ENCODE results near the gene BPIFB1. TPM values are rescaled to one million over a fixed set of nuclear protein-coding genes. Genes with fewer than 3 reads are reported as not detected.

Gene BPIFB1
- total RNA-seq, 1 experiment from 2014 or later = 0.10 TPM

- intact Hi-C loops (cut with micrococcal nuclease; ENCODE audit: unreplicated experiment) (no loop called here), in situ Hi-C loops (cut with HindIII; ENCODE audit: low pct_unique_long_range_greater_than_20kb, low sequenced_read_pairs) (no loop called here)
- TF ChIP-seq TCF7L2 (IDR thresholded peaks at IDR 0.05; ENCODE audit: low read depth, low read length) (no peak), POLR2AphosphoS5 (IDR thresholded peaks at IDR 0.05; ENCODE audit: low read depth, low read length) (no peak), SIN3A (IDR thresholded peaks at IDR 0.05; ENCODE audit: borderline replicate concordance, insufficient read depth, low read depth, low read length) (no peak), REST (IDR thresholded peaks at IDR 0.05; ENCODE audit: insufficient read depth in 1 of 2, low read depth in 2 of 2, low read length in 1 of 2) (no peak)
- TF ChIP-seq, protein P1, sequence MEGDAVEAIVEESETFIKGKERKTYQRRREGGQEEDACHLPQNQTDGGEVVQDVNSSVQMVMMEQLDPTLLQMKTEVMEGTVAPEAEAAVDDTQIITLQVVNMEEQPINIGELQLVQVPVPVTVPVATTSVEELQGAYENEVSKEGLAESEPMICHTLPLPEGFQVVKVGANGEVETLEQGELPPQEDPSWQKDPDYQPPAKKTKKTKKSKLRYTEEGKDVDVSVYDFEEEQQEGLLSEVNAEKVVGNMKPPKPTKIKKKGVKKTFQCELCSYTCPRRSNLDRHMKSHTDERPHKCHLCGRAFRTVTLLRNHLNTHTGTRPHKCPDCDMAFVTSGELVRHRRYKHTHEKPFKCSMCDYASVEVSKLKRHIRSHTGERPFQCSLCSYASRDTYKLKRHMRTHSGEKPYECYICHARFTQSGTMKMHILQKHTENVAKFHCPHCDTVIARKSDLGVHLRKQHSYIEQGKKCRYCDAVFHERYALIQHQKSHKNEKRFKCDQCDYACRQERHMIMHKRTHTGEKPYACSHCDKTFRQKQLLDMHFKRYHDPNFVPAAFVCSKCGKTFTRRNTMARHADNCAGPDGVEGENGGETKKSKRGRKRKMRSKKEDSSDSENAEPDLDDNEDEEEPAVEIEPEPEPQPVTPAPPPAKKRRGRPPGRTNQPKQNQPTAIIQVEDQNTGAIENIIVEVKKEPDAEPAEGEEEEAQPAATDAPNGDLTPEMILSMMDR (IDR thresholded peaks at IDR 0.05) = no peak
- BruUV-seq (replicated peaks) = no TSS peak
- H3K36me3 ChIP-seq (ENCODE audit: control insufficient read depth, insufficient read depth, low read length) = no peaks in the 10 kb centered on the region
- H3K4me3 ChIP-seq (ENCODE audit: low read depth in 2 of 2, low read length in 2 of 2) = no peak overlapping the region
- ChIA-PET CTCF (no interaction called here), POLR2A (no interaction called here)
- no peak for DNase-seq (ENCODE audit: low read depth, low spot score)
- peaks cover 5% of the 10 kb centered on the region; the same call in 1 of the 2 replicates for H3K27me3 ChIP-seq (ENCODE audit: control insufficient read depth, insufficient read depth, low read length)
- no peaks in the 10 kb centered on the region for H3K9me3 ChIP-seq (ENCODE audit: control insufficient read depth, insufficient read depth, low read depth, low read length)
- H3K4me1 ChIP-seq (ENCODE audit: control insufficient read depth, insufficient read depth, low read length) = no peaks in the 10 kb centered on the region
- ATAC-seq = no peak
- H3K27ac ChIP-seq (ENCODE audit: low read length) = no peak overlapping the region
These were observed 15.3 kb upstream of the BPIFB1 start for GRCh38 chr20:33267701-33268100.

GRCh38 chr20:33272155-33272873 lies 10.7 kb upstream of the BPIFB1 start:
- in situ Hi-C loops (cut with HindIII; ENCODE audit: low pct_unique_long_range_greater_than_20kb, low sequenced_read_pairs) = no loop called here
- ChIA-PET CTCF (no interaction called here), POLR2A (no interaction called here)
- TF ChIP-seq, protein P1 (IDR thresholded peaks at IDR 0.05) = no peak
- TF ChIP-seq SIN3A (IDR thresholded peaks at IDR 0.05; ENCODE audit: borderline replicate concordance, insufficient read depth, low read depth, low read length) (no peak), REST (IDR thresholded peaks at IDR 0.05; ENCODE audit: insufficient read depth in 1 of 2, low read depth in 2 of 2, low read length in 1 of 2) (no peak), TCF7L2 (IDR thresholded peaks at IDR 0.05; ENCODE audit: low read depth, low read length) (no peak)
- H3K27ac ChIP-seq (ENCODE audit: low read length) = no peak overlapping the region
- intact Hi-C loops (cut with micrococcal nuclease; ENCODE audit: unreplicated experiment) = no loop called here
- H3K4me3 ChIP-seq (ENCODE audit: low read depth in 2 of 2, low read length in 2 of 2) = no peak overlapping the region
- H3K4me1 ChIP-seq (ENCODE audit: control insufficient read depth, insufficient read depth, low read length) = no peaks in the 10 kb centered on the region
- BruUV-seq (replicated peaks) = no TSS peak
- ATAC-seq (no peak), DNase-seq (ENCODE audit: low read depth, low spot score) (no peak)
- no peaks in the 10 kb centered on the region; the same call in 1 of the 2 replicates for H3K27me3 ChIP-seq (ENCODE audit: control insufficient read depth, insufficient read depth, low read length)
- H3K36me3 ChIP-seq (ENCODE audit: control insufficient read depth, insufficient read depth, low read length) = no peaks in the 10 kb centered on the region
- no peaks in the 10 kb centered on the region for H3K9me3 ChIP-seq (ENCODE audit: control insufficient read depth, insufficient read depth, low read depth, low read length)
